Stimulated activated CD4-positive, alpha-beta T cell treated with anti-CD3 and anti-CD28 coated beads, Interleukin-1b, Interleukin-23, amount 100 ng/mL, for 48 hours (primary cell): ENCODE results near the gene GALR2.
"Not testable (repeated sequence)": the region's sequence is repeated elsewhere in the genome, so short reads cannot be mapped to it uniquely, and the experiment has no call there.

Experiments used
- DNase-seq: peaks from one replicate; pipeline ENCODE4 v3.0.0-alpha.2; 2020

The GALR2 gene

GRCh38 chr17:76074390-76075363 lies at the start of gene GALR2:
GALR2 (plus strand) TSS chr17:76074781; CDS start chr17:76074884, 103 bp downstream.
- DNase-seq, result no peak

- DNase-seq, result no peak
These were observed 49.3 kb upstream of the GALR2 start for GRCh38 chr17:76025294-76025693.

DNA sequence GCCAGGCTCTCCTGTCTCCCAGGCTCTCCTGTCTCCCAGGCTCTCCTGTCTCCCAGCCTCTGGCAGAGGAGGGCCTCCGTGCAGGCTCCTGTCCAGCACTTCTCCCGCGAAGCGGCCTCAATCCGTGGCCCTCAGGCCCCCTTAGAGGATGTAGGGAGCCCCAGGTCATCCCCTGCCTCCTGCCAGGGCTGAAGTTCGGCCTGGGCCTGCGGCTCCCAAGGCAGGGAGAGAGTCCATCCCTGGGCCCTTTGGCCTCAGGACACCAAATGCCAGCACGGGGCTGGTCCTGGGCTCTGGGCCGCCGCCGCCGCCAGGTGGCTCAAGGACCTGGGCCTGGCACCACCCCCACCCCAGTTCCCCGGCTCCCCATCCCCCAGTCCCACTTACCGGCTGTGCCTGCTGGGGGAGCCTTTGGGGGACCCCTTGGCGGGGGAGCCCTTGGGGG lies 47.8 kb upstream of the GALR2 start:
- DNase-seq, result no peak

DNA sequence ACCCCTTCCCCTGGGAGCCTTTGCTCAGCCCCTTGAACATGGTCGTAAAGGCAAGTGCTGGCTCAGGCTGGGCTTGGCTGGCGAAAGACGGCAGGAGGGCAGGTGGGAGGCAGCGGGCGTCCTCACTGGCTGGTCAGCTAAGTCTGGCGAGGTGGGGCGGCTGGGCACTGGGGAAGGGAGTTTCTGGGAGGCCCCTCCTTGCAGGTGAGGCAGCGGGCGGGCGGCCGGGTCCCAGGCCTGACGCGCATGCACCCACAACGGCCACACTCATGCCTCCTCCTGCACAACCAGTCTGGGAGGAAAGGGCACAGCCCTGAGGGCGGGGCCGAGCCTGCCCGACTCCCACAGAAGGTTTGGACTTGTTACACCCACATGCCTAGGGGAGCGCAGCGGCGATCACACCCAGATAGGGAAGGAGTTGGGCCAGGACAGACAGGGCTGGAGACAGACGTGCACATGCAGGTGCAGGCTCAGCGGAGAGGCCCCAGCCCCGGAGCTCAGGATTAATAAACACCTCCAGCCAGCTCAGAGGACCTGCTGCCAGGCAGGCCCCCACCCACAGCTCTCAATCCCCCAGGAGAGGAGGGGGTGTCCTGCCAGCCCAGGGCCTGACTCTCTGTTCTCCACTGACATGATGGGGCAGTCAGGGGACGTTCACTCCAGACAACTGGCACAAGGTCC lies 47.3 kb upstream of the GALR2 start, which contains the start of gene EVPL:
Gene EVPL (minus strand): TSS at position 148 of the 681 bp plus-strand sequence. CDS start 108 bp downstream, at position 40.
- DNase-seq, result no peak

GRCh38 chr17:76032073-76032779 lies 42.4 kb upstream of the GALR2 start:
- DNase-seq, result no peak

DNA sequence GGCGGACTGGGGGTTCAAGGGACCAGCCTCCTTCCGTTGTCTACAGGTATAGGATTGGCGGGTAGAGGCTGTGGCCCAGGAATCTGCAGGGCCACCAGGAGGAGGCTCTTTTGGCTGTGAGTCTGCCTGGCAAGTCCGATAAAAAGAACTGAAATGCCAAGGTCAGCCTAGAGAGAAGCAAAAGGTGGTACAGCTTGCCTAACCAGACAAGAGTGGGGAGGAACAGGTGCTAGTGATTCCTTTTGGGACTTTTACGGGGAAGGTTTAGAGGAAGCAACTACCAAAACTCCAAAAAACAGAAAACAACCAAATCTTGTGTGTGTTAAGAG lies 41.8 kb upstream of the GALR2 start:
- no peak for DNase-seq

- DNase-seq, result no peak
These were observed 41.4 kb upstream of the GALR2 start for GRCh38 chr17:76033139-76033538.

DNA sequence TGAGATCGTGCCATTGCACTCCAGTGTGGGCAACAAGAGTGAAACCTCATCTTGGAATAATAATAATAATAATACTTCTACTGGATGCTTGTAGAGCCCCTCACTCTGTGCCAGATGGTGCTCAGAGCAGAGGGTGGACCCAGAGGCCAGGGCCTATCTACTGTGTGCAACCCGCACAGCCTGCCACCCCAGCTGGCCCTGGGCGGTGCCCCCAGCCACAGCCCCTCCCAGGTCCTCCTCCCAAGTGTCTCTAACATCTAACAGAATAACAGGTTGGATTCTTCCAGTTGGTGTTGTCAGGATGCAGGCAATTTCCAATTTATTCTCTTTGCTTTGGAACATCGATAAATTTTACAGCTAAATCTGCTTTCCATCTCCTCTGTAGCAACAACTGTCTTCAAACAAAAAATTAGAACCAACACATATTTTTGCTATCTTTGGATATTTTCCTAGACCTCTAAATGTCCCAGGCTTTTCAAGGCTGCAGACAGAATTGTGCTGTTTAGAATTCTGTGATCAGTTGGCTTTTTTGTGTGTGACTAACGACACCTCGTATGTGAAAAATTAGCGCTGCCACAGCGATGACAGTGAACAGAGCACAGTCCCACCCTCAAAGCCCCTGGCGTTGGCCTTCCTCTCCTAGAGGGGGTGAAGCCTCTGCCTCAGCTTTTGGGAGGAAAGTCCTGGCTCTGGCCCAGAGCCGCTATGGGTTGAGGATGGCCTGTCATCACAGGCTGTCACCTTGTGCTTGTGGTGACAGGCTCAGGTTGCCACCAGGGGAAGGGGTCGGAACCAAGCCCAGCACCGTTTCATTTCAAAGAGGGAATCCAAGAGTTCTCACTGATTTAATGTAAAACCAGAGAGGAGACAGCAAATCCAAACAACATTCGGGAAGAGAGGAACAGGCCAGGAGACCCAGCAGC lies 39.9 kb upstream of the GALR2 start:
- no peak for DNase-seq

DNA sequence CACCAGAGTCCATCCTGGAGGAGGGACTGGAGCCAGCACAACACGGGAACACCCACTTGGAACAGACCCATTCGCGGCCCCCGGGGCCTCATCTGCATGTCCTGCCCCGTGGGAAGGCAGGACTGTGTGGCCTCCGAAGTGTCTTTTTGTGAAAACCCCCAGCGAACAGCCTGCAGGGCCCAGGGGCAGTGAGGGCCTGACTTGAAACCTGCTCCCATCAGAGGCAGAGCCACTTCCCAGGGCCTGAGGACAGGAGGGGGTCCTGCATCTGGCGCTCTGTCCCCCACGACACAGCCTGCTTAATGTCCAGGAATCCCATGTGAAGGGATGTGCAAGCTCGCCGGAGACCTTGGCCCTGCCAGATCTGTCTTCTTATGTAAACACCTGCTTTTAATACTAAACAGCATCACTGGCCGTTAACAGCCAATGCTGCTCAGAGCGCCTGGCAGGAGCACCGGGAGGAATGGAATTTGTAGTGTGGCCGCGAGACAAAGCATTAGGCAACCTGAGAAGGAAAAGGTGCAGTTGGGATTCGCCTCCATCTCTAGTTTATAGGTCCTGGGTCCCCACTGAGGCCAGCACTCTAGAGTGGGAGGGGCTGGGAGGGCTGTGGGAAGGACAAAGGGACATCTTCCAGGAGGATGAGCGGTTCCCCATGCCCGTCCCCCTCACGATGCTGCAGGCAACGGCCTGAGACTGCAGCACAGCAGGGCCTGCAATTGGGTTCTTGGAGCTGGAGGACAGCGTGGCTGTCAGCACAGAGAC lies 37.9 kb upstream of the GALR2 start:
- no peak for DNase-seq

DNA sequence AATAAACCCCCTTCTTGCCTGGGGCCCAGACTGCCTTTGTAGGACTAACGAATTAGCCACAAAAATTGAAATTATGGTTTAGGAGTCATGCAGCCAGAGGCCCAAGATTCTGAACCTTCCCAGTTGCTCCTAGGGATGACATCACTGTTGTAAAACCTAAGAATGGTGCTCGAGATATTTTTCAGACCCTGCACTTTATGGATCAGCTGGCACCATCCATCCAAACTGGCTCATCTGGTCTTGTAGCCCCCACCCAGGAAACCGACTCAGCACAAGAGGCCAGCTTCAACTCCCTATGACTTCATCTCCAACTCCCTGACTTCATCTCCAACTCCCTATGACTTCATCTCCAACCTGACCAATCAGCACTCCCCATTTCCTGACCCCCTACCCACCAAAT lies 36.5 kb upstream of the GALR2 start:
- no peak for DNase-seq

DNA sequence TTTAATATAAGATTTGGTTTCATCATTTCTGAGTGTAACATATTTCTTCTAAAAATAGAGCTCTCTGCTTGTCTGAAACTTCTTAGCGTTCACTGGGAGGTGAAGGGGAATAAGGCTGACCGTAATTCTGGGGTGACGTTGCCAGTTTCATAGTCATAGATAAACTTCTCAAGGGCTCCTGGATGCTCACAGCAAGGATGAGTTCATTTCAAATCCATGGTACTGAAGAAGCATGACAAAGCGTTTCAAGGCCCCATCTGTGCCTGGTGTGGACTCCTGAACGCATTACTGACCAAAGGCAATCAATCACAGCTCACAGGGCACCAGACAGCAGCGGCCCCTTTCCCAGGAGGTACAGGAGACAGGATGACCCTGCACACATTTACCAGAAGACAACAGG lies 35.5 kb upstream of the GALR2 start:
- DNase-seq, result no peak

GRCh38 chr17:76040376-76040775 lies 34.2 kb upstream of the GALR2 start:
- no peak for DNase-seq

GRCh38 chr17:76042868-76043267 lies 31.7 kb upstream of the GALR2 start:
- DNase-seq, result not testable (repeated sequence)

DNA sequence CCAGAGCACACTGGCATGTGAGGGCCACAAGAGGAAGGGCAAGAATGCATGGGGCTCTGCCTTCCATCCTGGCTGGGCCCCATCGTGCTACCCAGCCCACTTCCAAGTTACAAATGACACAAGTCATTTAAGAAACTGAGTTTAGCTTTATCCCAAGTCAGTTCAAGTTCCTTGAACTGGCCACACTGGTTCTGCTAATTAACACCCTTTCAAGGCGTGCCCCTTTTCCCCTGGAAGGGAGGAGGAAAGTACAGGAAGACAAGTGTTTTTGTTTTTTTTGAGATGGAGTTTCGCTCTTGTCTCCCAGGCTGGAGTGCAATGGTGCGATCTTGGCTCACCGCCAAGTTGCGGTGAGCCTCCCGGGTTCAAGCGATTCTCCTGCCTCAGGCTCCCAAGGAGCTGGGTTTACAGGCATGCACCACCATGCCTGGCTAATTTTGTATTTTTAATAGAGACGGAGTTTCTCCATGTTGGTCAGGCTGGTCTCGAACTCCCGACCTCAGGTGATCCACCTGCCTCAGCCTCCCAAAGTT lies 30.0 kb upstream of the GALR2 start:
- not testable (repeated sequence) for DNase-seq

DNA sequence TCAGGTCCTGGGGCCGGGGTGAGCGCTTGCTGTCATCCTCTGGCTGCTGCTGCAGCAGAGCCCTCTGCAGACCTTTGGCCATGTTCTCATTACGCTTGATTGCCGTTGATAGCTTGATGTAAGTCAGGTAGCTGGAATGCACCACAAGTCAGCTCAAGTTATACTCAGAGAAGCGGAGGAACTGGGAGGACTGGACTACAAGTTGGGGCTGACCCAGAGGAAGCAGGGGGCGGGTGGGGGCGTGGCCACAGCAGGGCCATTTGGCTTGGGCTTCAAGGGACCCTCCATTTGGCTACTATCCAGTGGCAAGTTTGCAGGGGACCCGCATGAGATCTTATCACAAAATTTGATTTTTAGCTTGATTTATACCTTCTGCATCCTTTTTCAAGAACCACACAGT lies 28.5 kb upstream of the GALR2 start:
- DNase-seq, result no peak

DNA sequence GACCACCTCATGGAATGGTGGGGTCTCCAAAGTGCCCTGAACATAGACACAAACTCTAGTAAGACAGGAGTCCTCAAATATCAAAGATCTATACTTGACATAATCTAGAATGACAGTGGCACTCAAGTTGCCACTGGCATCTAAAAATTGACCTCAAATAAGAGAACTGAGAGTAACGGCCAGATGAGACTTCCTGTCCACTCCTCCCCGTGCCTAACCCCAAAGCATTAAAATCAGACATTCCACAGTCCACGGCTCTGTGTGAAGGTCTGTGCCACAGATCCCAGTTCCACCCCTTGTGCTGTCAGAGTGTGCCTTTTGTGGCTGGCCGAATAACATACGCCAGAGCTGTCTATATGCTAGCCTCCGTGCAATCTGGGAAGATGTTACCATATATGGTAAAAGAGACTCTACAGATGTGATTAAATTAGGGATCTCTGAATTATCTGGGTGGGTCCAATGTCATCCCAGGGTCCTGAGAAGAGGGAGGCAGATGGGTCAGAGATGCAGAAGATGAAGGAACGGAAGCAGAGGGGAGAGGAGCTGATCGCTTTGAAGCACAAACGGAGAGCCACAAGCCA lies 26.5 kb upstream of the GALR2 start:
- DNase-seq, result no peak

DNA sequence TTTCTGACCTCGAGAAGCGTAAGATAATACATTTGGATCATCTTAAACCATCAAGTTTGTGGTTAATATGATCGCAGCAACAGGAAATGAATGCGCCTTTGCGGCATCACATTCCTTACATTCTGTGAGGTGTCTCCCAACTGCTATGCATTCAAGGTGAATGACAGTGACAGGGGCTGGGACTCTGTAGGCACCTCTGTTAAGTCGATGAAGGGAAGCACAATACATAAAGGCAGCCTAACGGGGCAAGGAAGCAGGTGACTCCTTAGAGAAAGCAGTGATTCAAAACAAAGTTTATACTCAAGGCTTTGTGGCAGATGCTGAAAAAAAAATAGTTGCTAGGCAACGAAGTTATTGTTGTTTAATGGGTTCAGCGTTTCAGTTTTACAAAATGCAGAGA lies 25.9 kb upstream of the GALR2 start:
- DNase-seq, result no peak

GRCh38 chr17:76049239-76049638 lies 25.3 kb upstream of the GALR2 start:
- DNase-seq, result no peak

- DNase-seq, result no peak
These were observed 24.6 kb upstream of the GALR2 start for GRCh38 chr17:76049836-76050537.
